Right renal pelvis (tissue), 4 donors: ENCODE results near the gene PRDX2. TPM values are rescaled to one million over a fixed set of nuclear protein-coding genes. Genes with fewer than 3 reads are reported as not detected.
A peak's percentile ranks its signal among the peaks of the same experiment; 100 is the strongest.

Experiments used
- DNase-seq, 4 donors: peaks; one replicate each; pipeline ENCODE4 v3.0.0-alpha.2; 2013; ENCODE audit warnings: low read depth in 4 of 4, low spot score in 3 of 4, missing footprints in 1 of 4
- polyA plus RNA-seq, 4 donors: library from polyadenylated mRNA; unstranded; fragments of 120-200 nt; gene quantifications; one replicate each; pipeline ENCODE4 v1.2.1, GENCODE V29; 2013; ENCODE audit not compliant: insufficient read length in 4 of 4

Gene PRDX2
- polyA plus RNA-seq, 4 donors: 295 to 351 (median 312) TPM

DNA sequence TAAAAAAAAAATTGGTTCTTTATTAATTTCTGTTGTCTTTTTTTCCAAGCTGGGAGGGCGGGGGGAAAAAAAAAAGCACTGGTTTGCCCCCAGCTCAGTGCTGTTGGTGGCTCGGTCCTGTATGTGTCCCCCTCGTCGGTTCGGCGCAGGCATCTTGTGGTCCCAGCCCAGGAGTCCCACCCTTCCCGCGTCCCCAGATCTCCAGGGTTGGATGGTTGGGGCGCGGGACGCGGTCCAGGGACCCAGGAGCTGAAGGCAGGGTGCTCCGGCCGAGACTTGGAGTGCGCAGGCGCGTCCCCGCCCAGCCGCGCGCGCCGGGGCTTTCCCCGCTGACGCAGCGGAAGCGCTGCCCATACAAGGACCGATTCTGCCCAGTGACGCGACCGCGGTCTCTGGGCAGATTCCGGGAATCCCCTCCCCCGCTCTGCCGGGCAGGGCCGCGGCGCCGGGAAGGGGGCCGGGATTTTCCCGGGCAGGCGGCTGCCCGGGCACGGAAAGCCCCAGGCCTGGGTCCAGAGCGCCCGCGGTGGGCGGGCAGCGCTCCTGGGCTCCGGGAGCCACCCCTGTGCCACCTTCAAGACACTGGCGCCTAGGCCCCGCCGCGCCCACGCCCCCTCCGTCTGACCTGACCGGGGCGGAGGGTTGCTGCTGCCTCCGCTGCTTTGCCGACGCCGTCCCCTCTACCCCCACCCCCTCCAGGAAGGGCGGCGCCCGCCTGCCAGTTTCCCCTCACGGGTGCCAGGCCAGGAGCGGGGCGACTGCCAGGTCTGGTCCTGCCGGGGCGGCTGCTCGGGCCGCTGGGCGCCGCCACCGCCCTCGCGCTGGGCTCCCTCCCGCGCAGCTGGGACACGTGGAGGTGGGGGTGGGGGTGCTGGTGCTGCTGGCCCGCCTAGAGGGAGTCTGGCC lies 8.1 kb downstream of the PRDX2 start:
- DNase-seq: peak in 2 of 4 donors; percentile 87 to 94

DNA sequence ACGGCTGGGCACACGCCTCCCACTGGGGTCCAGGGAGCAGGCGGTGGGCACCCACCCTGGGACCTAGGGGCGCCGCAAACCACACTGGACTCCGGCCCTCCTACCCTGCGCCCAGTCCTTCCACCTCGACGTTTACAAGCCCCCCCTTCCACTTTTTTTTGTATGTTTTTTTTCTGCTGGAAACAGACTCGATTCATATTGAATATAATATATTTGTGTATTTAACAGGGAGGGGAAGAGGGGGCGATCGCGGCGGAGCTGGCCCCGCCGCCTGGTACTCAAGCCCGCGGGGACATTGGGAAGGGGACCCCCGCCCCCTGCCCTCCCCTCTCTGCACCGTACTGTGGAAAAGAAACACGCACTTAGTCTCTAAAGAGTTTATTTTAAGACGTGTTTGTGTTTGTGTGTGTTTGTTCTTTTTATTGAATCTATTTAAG lies 8.7 kb downstream of the PRDX2 start:
- DNase-seq: no peak

GRCh38 chr19:12792051-12792852 lies 9.3 kb downstream of the PRDX2 start:
- DNase-seq: no peak

- peak in 1 of 4 donors; percentile 85 for DNase-seq
Measured at GRCh38 chr19:12791345-12792050, 10.1 kb downstream of the PRDX2 start, which contains the start of gene JUNB. TSS of gene JUNB (plus strand) at chr19:12791486. CDS start at chr19:12791772, 286 bp downstream.

DNA sequence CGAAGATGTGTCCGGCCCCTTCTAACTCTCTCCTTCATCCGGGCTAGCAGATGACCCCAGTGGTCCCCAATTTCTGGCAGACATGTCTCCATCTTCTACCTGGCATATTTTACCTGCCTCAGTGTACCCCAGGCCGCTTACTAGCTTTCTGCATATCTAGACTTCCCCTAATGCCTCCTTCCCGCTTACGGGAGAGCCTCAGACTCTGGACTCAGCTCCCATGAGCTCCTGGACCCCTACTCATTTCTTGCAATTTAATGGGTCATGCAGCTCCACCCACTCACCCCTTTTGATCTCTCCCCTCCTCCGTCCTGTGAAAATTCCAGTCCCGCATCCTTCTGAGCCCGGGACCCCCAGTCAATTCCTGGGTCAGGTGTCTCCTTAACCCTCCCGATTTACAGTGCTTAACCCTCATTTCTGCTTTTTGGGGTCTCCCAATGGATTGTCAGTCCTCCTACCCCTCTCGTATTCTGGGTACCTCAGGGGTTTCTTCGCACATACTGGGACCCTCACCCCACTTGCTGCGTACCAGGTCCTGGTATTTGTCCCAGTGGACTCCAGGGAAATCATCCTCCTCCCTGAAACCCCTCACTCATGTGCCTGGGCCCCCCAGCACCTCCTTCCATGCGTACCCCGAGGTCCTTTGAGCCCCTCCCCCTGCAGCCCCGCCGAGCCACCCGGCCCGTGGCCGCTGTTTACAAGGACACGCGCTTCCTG lies 10.8 kb downstream of the PRDX2 start:
- no peak for DNase-seq

GRCh38 chr19:12789904-12790619 lies 11.5 kb downstream of the PRDX2 start:
- DNase-seq: peak in 1 of 4 donors; percentile 89

DNA sequence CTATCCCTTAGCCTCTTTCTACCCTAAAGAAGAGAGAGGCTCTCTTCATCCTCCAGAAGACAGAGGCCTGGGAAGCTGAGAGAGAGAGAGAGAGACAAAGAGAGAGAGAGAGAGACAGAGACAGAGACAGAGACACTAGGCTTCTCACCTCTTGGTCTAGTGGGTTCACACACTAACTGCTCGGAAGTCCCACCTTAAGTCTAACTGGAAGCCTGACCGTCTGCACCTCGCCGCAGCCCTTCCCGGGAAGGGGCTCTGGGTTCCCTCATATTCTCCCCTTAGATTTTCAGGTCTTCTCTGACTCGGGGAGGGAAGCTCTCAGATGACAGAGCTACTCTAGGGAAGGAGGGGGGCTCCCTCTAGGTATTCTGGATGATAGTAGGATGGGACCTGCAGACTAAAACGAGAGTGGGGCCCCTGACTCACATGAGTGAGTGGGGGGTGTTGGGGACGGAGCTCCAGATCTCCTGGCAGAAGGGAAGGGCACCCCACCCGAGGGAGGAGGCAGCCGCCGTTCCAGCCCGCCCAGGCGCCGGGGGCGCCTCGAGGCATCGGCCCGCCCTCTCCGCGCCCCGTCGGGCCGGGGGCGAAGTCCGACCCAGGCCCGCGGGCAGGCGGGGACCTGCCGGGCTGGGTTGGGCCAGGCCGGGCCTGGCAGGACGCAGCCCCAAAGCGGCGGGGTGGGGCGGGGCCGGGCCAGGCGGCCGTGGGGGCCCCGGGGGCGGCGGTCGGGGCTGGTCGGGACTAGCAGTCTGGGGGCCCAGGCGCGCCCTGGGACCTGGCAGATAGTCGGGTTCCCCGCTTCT lies 12.3 kb downstream of the PRDX2 start:
- DNase-seq: no peak

GRCh38 chr19:12788682-12789097 lies 12.9 kb downstream of the PRDX2 start:
- no peak for DNase-seq

DNA sequence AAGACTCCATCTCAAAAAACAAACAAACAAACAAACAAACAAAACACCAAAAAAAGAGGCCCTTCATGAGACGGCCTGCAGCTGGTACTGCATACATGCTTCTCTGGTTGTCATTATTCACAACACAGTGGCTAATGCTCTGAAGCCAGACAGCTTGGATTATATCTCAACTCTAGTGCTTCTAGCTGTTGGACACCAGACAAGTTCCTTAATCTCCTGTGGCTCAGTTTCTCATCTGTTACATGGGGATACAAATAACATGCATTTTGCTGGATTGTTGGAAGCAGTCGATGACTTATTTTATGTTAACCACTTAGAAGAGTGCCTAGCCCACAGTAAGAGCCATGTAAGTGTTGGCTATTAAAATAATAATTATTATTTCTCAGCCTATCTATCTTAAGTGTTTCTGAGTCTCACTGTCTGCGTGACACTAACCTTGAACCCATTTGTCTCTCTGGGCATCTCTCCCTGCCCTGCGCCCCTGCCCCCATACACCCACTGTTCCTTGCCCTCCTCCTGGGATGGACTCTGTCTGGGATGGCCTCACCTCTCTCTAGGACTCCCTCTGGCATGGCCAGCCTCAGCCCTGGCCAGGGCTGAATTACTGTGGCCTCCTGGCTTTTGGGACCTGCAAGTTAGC lies 13.4 kb downstream of the PRDX2 start:
- DNase-seq: no peak

- DNase-seq: no peak
Measured at GRCh38 chr19:12787458-12787857, 14.1 kb downstream of the PRDX2 start.

DNA sequence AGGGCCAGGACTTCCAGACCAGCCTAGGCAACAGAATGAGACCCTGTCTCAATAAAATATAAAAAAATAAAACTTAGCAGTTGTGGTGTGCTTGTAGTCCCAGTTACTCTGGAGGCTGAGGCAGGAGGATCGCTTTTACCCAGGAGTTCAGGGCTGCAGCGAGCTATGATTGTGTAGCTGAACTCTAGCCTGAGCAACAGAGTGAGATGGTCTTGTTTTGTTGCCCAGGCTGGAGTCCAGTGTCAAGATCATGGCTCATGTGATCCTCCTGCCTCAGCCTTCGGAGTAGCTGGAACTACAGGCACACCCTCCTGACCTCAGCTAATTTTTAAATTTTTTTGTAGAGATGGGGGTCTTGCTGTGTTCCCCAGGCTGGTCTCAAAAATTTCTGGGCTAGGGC lies 14.6 kb downstream of the PRDX2 start:
- no peak for DNase-seq

DNA sequence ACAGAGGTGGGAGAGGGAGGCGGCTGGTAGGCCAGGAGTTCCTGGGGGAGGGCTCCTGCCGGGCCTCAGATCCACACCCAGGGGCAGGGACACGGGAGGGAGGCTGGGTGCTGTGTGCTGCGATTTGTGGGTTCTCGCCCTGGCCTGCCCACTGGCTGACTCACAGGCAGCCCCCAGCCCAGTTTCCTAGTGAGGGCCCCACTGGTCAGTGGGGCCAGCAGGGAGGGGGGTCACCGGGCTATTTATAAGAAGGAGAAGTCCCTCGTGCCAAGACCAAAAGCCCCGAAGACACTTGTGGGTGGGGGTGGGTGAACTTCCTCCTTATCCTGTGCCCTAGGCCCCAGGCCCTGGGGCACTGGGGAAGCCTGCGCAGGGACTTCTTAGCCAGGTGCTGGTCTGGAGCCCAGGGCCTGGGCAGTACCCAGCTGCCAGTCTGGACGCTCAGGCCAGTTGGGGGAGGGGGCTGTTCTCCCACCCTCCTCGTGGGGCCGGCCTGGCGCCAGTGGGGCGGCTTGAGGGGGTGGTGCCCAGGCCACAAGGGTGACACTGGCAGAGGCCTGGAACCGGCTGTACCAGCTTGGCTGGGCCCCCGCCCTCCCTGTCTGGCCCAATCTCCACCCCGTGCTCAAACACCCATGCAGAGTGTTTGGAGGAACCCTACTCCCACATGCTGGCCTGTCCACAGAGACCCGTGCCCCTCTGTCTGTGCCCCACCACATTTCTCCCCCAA lies 15.3 kb downstream of the PRDX2 start:
- DNase-seq: no peak

GRCh38 chr19:12785431-12786031 lies 16.1 kb downstream of the PRDX2 start:
- DNase-seq: no peak

GRCh38 chr19:12784871-12785430 lies 16.6 kb downstream of the PRDX2 start:
- DNase-seq: no peak

DNA sequence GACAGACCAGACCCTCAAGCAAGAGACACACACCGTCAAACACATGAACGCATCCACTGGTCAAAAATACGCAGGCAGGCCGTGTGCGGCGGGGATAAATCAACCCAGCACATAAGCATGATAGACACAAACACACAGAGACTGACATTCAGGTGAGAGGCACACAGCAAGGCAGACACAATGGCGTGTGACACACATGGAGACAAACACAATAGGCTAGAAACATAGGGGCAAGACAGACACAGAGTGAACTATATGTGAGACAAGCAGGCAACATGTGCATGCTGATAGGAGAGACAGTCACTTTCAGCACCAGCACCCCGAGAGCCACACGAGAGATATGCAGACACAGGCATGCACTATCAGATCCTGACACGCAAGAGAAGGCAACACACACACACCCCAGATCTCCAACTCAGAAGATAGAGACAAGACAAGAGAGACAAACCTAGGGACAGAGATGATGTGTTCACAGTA lies 17.2 kb downstream of the PRDX2 start:
- no peak for DNase-seq

DNA sequence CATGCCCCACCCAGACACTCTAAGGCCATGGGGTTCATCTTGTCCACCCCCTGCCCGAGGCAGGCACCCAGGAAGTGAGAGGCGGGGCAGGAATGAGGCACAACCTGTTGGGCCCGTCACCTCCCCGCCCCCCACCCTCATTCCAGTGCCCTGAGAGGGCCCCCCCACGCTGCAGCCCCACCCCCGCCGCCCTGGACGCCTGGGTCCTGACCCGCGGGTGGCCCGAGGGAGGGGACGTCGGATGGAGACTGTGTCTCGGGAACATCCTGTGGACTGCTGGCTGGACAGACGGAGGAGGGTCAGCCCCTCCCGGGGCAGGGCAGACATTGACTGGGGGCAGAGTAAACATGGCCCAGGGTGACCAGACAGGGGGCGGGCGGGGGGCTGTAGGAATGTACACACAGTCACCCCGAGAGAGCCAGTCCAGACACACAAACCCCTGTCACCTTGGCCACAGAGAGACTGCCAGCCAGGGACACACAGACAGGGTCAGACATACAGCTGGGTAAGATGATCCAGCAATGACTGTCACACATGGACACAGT lies 17.7 kb downstream of the PRDX2 start:
- DNase-seq: no peak
